ENCODE results near the gene MAP4K2.

Gene MAP4K2

DNA sequence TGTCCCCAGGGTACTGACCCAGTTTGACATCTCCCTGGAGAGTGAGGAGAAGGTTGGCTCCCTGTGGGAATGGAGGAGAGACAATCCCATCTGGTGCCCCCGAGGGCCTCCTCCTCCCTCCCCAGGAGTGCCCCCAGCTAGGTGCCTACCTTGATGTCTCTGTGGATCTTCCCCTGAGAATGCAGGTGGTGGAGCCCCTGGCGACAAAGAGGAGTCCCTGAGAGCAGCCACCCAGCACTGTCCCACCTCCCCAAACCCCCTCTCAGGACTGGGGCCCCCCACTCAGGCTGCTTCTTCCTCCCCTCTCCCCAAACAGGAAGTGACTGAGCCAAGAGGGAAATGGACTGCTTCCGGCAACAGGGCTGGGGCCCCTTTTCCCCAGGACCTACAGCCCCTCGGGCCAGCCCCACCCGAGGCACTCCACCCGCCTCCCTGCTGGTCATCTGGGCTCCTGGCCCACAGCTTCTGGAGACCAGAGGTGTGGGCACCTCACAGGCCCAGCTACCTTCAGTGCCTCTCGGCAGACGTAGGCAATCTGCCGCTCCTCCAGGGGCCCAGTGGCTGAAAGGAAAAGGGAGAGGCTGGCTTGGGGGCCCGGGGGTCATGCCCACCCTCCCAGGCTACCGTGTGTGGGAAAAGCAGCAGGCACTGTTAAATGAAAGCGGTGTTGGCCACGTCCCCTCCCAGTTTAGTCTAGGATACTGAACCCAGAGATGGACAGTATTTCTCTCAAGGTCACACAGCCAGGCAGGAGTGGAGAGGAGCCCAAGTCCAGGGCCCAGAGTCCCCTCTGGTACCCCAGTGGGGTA lies 1.2 kb downstream of the MAP4K2 start:
- Histone ChIP-seq H3K9ac (ENCODE audit: low read length) (no peak overlapping the region), H3K27me3 (replicated peaks; ENCODE audit: insufficient read depth, low read length) (no peaks in the 10 kb centered on the region), H3K36me3 (replicated peaks; ENCODE audit: insufficient read depth, low read length) (no peaks in the 10 kb centered on the region), H2AFZ (ENCODE audit: low read length) (no peak overlapping the region), H3K9me3 (replicated peaks; ENCODE audit: insufficient read depth, low read length) (no peaks in the 10 kb centered on the region), H4K20me1 (ENCODE audit: insufficient read depth, low read length) (no peaks in the 10 kb centered on the region), H3F3A (ENCODE audit: insufficient read depth, low read length) (peaks cover 6% of the 10 kb centered on the region; the same call in 1 of the 2 replicates), H3K27ac (ENCODE audit: low read length) (no peak overlapping the region), H3K9me2 (replicated peaks; ENCODE audit: insufficient read depth, low read length) (no peaks in the 10 kb centered on the region), H3K4me3 (ENCODE audit: low read length) (peak overlapping the region; percentile 66; the same call in 1 of the 2 replicates), H3K4me1 (ENCODE audit: low read length) (peaks cover 6% of the 10 kb centered on the region; the same call in 1 of the 2 replicates), H3K79me2 (ENCODE audit: low read length) (no peaks in the 10 kb centered on the region), H3K4me2 (ENCODE audit: low read depth, low read length) (peak overlapping the region; percentile 79; the same call in 1 of the 2 replicates)
- no peak for TF ChIP-seq EZH2 (optimal IDR thresholded peaks at IDR 0.05; ENCODE audit: low read depth, low read length)
- no peak for TF ChIP-seq EZH2phosphoT487 (IDR thresholded peaks at IDR 0.05; ENCODE audit: low read length)
- TF ChIP-seq, protein P1, sequence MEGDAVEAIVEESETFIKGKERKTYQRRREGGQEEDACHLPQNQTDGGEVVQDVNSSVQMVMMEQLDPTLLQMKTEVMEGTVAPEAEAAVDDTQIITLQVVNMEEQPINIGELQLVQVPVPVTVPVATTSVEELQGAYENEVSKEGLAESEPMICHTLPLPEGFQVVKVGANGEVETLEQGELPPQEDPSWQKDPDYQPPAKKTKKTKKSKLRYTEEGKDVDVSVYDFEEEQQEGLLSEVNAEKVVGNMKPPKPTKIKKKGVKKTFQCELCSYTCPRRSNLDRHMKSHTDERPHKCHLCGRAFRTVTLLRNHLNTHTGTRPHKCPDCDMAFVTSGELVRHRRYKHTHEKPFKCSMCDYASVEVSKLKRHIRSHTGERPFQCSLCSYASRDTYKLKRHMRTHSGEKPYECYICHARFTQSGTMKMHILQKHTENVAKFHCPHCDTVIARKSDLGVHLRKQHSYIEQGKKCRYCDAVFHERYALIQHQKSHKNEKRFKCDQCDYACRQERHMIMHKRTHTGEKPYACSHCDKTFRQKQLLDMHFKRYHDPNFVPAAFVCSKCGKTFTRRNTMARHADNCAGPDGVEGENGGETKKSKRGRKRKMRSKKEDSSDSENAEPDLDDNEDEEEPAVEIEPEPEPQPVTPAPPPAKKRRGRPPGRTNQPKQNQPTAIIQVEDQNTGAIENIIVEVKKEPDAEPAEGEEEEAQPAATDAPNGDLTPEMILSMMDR (IDR thresholded peaks at IDR 0.05; ENCODE audit: low read length) = no peak
- DNase-seq = no peak

DNA sequence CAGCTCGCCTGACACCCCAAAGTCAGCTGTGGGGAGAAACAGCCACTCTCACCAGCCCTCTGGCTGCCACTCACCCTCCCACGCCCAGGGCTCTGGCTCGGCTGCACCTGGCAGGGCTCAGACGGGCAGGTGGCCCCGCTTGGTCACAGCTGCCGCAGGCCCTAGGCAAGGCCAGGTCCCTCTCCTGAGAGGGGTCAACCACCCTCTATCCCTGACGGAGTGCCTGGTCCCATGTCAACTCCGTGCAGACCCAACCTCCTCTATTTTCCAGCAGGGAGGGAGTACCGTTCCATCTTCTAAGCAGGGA lies 1.9 kb downstream of the MAP4K2 start:
- no peak overlapping the region for H3K4me2 ChIP-seq (ENCODE audit: low read depth, low read length)
- no peak overlapping the region for H3K27ac ChIP-seq (ENCODE audit: low read length)
- H3K4me1 ChIP-seq (ENCODE audit: low read length) = peaks cover 6% of the 10 kb centered on the region; the same call in 1 of the 2 replicates
- no peaks in the 10 kb centered on the region for H4K20me1 ChIP-seq (ENCODE audit: insufficient read depth, low read length)
- no peak overlapping the region for H3K9ac ChIP-seq (ENCODE audit: low read length)
- no peaks in the 10 kb centered on the region for H3K9me2 ChIP-seq (replicated peaks; ENCODE audit: insufficient read depth, low read length)
- no peaks in the 10 kb centered on the region for H3K27me3 ChIP-seq (replicated peaks; ENCODE audit: insufficient read depth, low read length)
- no peak for DNase-seq
- TF ChIP-seq, protein P1 (IDR thresholded peaks at IDR 0.05; ENCODE audit: low read length) = no peak
- no peak for TF ChIP-seq EZH2phosphoT487 (IDR thresholded peaks at IDR 0.05; ENCODE audit: low read length)
- TF ChIP-seq EZH2 (optimal IDR thresholded peaks at IDR 0.05; ENCODE audit: low read depth, low read length) = no peak
- H3K79me2 ChIP-seq (ENCODE audit: low read length) = no peaks in the 10 kb centered on the region
- no peaks in the 10 kb centered on the region for H3K9me3 ChIP-seq (replicated peaks; ENCODE audit: insufficient read depth, low read length)
- H2AFZ ChIP-seq (ENCODE audit: low read length) = no peak overlapping the region
- H3F3A ChIP-seq (ENCODE audit: insufficient read depth, low read length) = peaks cover 6% of the 10 kb centered on the region; the same call in 1 of the 2 replicates
- H3K4me3 ChIP-seq (ENCODE audit: low read length) = no peak overlapping the region
- H3K36me3 ChIP-seq (replicated peaks; ENCODE audit: insufficient read depth, low read length) = no peaks in the 10 kb centered on the region

DNA sequence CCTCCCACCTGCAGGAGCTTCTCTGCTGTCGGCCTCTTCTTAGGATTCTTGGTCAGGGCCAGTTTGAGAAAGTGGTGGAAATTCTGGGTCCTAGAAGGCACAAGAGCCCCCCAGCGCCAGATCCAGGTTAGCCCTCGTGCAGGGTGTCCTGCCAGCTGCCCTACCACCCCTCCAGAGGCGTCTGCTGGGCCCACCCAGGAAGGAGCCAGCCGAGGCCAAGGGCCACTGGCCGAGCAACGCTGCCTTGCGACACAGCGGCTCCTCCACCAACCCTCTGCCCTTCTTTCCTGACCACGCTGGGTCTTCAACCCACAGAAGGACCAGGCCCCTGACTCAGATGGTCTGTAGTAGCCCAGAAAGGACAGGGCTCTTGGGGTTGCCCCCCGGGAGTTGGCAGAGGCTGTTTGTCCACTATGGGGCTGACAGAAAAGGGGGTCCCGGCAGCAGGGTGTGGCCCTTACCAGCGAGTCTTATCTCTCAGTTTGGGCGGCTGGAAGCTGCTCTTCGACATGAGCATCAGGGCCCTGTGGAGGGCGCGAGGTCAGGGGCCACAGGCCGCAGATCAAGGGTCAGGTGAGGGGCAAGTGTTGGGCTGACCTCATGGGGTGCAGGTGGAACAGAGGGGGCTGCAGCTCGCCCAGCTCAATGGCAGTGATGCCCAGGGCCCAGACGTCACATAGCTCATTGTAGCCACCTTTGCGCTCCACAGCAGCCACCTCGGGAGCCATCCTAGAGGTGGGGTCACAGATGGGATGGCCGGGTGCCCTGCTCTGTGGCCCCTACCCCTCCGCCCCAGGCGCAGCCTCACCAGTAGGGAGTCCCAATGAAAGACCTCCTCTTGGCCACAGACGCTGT lies 2.5 kb downstream of the MAP4K2 start:
- H3K36me3 ChIP-seq (replicated peaks; ENCODE audit: insufficient read depth, low read length) = no peaks in the 10 kb centered on the region
- H3K27me3 ChIP-seq (replicated peaks; ENCODE audit: insufficient read depth, low read length) = no peaks in the 10 kb centered on the region
- no peaks in the 10 kb centered on the region for H3K9me2 ChIP-seq (replicated peaks; ENCODE audit: insufficient read depth, low read length)
- H3K79me2 ChIP-seq (ENCODE audit: low read length) = no peaks in the 10 kb centered on the region
- H2AFZ ChIP-seq (ENCODE audit: low read length) = no peak overlapping the region
- no peak overlapping the region for H3K27ac ChIP-seq (ENCODE audit: low read length)
- DNase-seq = no peak
- no peak overlapping the region for H3K9ac ChIP-seq (ENCODE audit: low read length)
- peaks cover 6% of the 10 kb centered on the region; the same call in 1 of the 2 replicates for H3K4me1 ChIP-seq (ENCODE audit: low read length)
- TF ChIP-seq, protein P1 (IDR thresholded peaks at IDR 0.05; ENCODE audit: low read length) = no peak
- peaks cover 6% of the 10 kb centered on the region; the same call in 1 of the 2 replicates for H3F3A ChIP-seq (ENCODE audit: insufficient read depth, low read length)
- H3K4me2 ChIP-seq (ENCODE audit: low read depth, low read length) = no peak overlapping the region
- no peak overlapping the region for H3K4me3 ChIP-seq (ENCODE audit: low read length)
- no peaks in the 10 kb centered on the region for H4K20me1 ChIP-seq (ENCODE audit: insufficient read depth, low read length)
- no peaks in the 10 kb centered on the region for H3K9me3 ChIP-seq (replicated peaks; ENCODE audit: insufficient read depth, low read length)

All from MM.1S (cell line).